Panc1 (cell line): ENCODE results near the gene SBK2.

Experiments used
- CTCF ChIP-seq: fragments of 450-650 bp; IDR thresholded peaks from 2 replicates; pipeline ENCODE4 v1.5.1; 2017; ENCODE audit warnings: mild to moderate bottlenecking
- POLR2AphosphoS5 ChIP-seq: IDR thresholded peaks from 2 replicates; pipeline ENCODE4 v1.6.1; 2012; ENCODE audit warnings: mild to moderate bottlenecking, low read depth, low read length, moderate library complexity
- SIN3A ChIP-seq: IDR thresholded peaks from 2 replicates; pipeline ENCODE4 v1.6.1; 2012; ENCODE audit warnings: low read depth, mild to moderate bottlenecking, low read length, moderate library complexity, borderline replicate concordance; ENCODE audit not compliant: insufficient read depth
- TCF7L2 ChIP-seq: IDR thresholded peaks from 2 replicates; pipeline ENCODE4 v1.6.1; 2011; ENCODE audit warnings: mild to moderate bottlenecking, low read depth, low read length, inconsistent platforms

DNA sequence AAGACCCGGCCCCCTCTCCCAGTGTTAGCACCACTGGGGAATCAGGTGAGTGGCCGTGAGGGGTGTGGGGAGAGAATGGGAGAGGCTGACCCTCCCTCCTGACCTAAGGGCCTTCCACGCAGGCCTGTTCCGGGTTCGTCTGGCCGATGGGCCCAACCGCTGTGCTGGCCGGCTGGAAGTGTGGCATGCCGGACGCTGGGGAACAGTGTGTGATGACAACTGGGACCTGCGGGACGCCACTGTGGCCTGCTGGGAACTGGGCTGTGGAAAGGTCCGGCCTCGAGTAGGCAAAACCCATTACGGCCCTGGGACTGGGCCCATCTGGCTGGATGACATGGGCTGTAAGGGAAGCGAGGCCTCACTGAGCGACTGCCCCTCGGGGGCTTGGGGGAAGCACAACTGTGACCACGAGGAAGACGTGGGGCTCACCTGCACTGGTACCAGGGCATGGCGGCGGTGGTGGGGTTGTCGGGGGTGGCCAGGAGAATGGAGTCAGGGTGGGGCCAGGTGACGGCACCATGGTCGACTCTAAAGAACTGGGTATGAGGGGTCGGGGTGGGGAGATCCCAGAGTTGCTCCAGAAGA is 36.5 kb downstream of the SBK2 start:
- TF ChIP-seq CTCF (no peak), TCF7L2 (no peak), SIN3A (no peak), POLR2AphosphoS5 (no peak)
